Gastrocnemius medialis (tissue), 4 donors: ENCODE results near the gene PSMB3. TPM values are rescaled to one million over a fixed set of nuclear protein-coding genes. Genes with fewer than 3 reads are reported as not detected.

Source experiments
- ATAC-seq, 2 donors: fragments of 150-250 bp; one replicate each; pipeline ENCODE4 v1.9.1; 2016
- DNase-seq, 2 donors: peaks; one replicate each; pipeline ENCODE4 v3.0.0-alpha.2; 2019
- H3K27ac ChIP-seq, 4 donors: fragments of 200-600 bp; sonication (generic); 1 replicate in 1 of 4; 2 replicates in 3 of 4; pipeline ENCODE4 v1.5.1; 2016 to 2018; ENCODE audit warnings: mild to moderate bottlenecking in 2 of 4, moderate library complexity in 1 of 4
- H3K27me3 ChIP-seq, 3 donors: fragments of 200-600 bp; sonication (generic) in 2 of 3; 1 replicate in 1 of 3; 2 replicates in 2 of 3; pipeline versions ENCODE4 v1.5.1 to v1.6.0; 2016 to 2019; ENCODE audit warnings: mild to moderate bottlenecking in 1 of 3, moderate library complexity in 1 of 3
- H3K36me3 ChIP-seq, 2 donors: fragments of 200-600 bp; sonication (generic) in 1 of 2; one replicate each; pipeline ENCODE4 v1.5.1; 2017 to 2018
- H3K4me1 ChIP-seq, 2 donors: fragments of 200-600 bp; sonication (generic) in 1 of 2; one replicate each; pipeline ENCODE4 v1.5.1; 2016 to 2017; ENCODE audit warnings: mild to moderate bottlenecking in 2 of 2
- H3K4me3 ChIP-seq, 4 donors: fragments of 200-600 bp; sonication (generic) in 3 of 4; 1 replicate in 1 of 4; 2 replicates in 3 of 4; pipeline ENCODE4 v1.5.1; 2016 to 2019; ENCODE audit warnings: mild to moderate bottlenecking in 2 of 4
- H3K9me3 ChIP-seq, 3 donors: fragments of 200-600 bp; sonication (generic) in 2 of 3; 1 replicate in 1 of 3; 2 replicates in 2 of 3; pipeline ENCODE4 v1.5.1; 2016 to 2019
- POLR2A ChIP-seq, 2 donors: fragments of 450-650 bp; IDR thresholded peaks; one replicate each; pipeline ENCODE4 v1.6.1; 2017; ENCODE audit warnings: antibody characterized with exemption in 2 of 2, mild to moderate bottlenecking in 2 of 2, moderate library complexity in 2 of 2
- in situ Hi-C, 4 donors: fragments of 200-750 bp; cut with MboI; loops; one replicate each; pipeline versions ENCODE4 v1.15.0 to v1.8.0; 2017; ENCODE audit warnings: low sequenced_read_pairs in 4 of 4
- intact Hi-C: fragments of 100-400 bp; cut with DNase I; formaldehyde crosslinking; loops from one replicate; pipeline ENCODE4 v1.15.1; 2023; ENCODE audit warnings: low total_unique reads
- microRNA-seq, 2 donors: library from miRNA; unstranded; fragments of <30 nt; microRNA quantifications; one replicate each; pipeline ENCODE4, GENCODE V29; 2016; ENCODE audit warnings: borderline replicate concordance in 2 of 2
- total RNA-seq, 4 donors: library from RNA; depleted of rRNA; stranded (reverse); fragments of >200 nt; gene quantifications; one replicate each; pipeline versions ENCODE4 v1.1.0 to v1.2.3, GENCODE V29; 2016
- TF ChIP-seq, protein P1 (sequence below), 5 experiments: fragments of 450-650 bp in 3 of 5; fragments of 200-600 bp in 2 of 5; sonication (generic) in 2 of 5; IDR thresholded peaks in 4 of 5; conservative IDR thresholded peaks in 1 of 5; 1 replicate in 4 of 5; 2 replicates in 1 of 5; pipeline ENCODE4 v1.5.1; 2016 to 2019; ENCODE audit warnings: antibody characterized with exemption in 5 of 5, mild to moderate bottlenecking in 3 of 5, moderate library complexity in 3 of 5

The PSMB3 gene
- total RNA-seq, 4 donors from 2014 or later: 211 to 334 (median 280) TPM

DNA sequence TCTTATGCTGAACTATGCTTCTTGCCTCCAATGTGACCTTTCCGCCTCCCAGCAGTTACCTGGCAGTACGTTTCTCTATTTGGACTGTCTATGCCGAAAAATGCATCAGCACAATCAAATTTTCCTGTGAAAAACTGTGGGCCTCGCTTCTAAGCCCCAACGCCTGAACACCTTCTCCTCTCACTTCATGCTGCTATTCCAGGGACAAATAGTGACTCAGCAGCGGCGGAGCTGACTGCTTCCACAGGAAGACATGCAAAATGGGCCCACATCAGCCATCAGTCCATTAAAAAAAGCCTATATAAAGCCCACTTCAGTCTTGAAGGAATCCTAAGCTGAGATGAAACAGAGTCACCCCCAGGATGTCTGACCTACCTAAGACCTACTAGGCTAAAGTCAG, 57.3 kb downstream of the PSMB3 start:
- peaks cover 4 to 86% of the 10 kb centered on the region in 2 donors for H3K36me3 ChIP-seq
- no peak for DNase-seq
- no peak overlapping the region for H3K27ac ChIP-seq
- no peaks in the 10 kb centered on the region for H3K4me1 ChIP-seq
- no peak overlapping the region for H3K4me3 ChIP-seq
- in situ Hi-C loops: loop anchor here in 1 of 4 donors (10.0 kb wide), 1 partner anchor 55 kb away; the partner anchor contains the start of gene PSMB3
- no peaks in the 10 kb centered on the region for H3K27me3 ChIP-seq
- no peak for ATAC-seq
- no peaks in the 10 kb centered on the region for H3K9me3 ChIP-seq
- TF ChIP-seq POLR2A (IDR thresholded peaks at IDR 0.05): no peak
- TF ChIP-seq, protein P1, sequence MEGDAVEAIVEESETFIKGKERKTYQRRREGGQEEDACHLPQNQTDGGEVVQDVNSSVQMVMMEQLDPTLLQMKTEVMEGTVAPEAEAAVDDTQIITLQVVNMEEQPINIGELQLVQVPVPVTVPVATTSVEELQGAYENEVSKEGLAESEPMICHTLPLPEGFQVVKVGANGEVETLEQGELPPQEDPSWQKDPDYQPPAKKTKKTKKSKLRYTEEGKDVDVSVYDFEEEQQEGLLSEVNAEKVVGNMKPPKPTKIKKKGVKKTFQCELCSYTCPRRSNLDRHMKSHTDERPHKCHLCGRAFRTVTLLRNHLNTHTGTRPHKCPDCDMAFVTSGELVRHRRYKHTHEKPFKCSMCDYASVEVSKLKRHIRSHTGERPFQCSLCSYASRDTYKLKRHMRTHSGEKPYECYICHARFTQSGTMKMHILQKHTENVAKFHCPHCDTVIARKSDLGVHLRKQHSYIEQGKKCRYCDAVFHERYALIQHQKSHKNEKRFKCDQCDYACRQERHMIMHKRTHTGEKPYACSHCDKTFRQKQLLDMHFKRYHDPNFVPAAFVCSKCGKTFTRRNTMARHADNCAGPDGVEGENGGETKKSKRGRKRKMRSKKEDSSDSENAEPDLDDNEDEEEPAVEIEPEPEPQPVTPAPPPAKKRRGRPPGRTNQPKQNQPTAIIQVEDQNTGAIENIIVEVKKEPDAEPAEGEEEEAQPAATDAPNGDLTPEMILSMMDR (IDR thresholded peaks at IDR 0.05 in 4 of 5, conservative IDR thresholded peaks at IDR 0.05 in 1 of 5): no peak
- intact Hi-C loops: no loop called here

Small RNAs within 50 kb of the gene (microRNA-seq; reads per million reads assigned to microRNA genes)
- 0 reads per million in 2 donors for gene MIR4726

Other genes with a start within 250 kb of the PSMB3 start
- under 1 TPM in 1 of 4 donors, not detected in 3; 0.24 TPM for gene SRCIN1, start 146.8 kb upstream of the PSMB3 start, total RNA-seq
- gene EPOP, start 77.8 kb upstream of the PSMB3 start, total RNA-seq: 1 to 10 TPM in 1 of 4 donors, under 1 TPM in 2, not detected in 1; 0.29 to 1.2 (median 0.75) TPM
- 10 to 100 TPM; 48.2 to 76.8 (median 56.3) TPM for gene MLLT6, start 47.5 kb upstream of the PSMB3 start, total RNA-seq
- 10 to 100 TPM; 10.0 to 25.8 (median 13.3) TPM for gene CISD3, start 22.4 kb upstream of the PSMB3 start, total RNA-seq
- gene PCGF2, start 4.4 kb upstream of the PSMB3 start, total RNA-seq: 1 to 10 TPM; 1.3 to 4.0 (median 1.6) TPM
- 10 to 100 TPM; 57.2 to 97.0 (median 76.8) TPM for gene PIP4K2B, start 46.8 kb downstream of the PSMB3 start, total RNA-seq
- gene CWC25, start 72.6 kb downstream of the PSMB3 start, total RNA-seq: 10 to 100 TPM in 3 of 4 donors, 1 to 10 TPM in 1; 9.1 to 14.4 (median 12.3) TPM
- gene RPL23, start 101.0 kb downstream of the PSMB3 start, total RNA-seq: 1,000 to 10,000 TPM in 1 of 4 donors, 100 to 1,000 TPM in 3; 878 to 1,126 (median 955) TPM
- 10 to 100 TPM; 10.7 to 24.1 (median 20.5) TPM for gene LASP1, start 117.3 kb downstream of the PSMB3 start, total RNA-seq
- gene FBXO47, start 214.7 kb downstream of the PSMB3 start, total RNA-seq: not detected